Measurements from ENCODE around the gene WDR37. TPM values are rescaled to one million over a fixed set of nuclear protein-coding genes. Genes with fewer than 3 reads are reported as not detected.
A peak's percentile ranks its signal among the peaks of the same experiment; 100 is the strongest.

WDR37 gene
- total RNA-seq, 1 experiment from 2014 or later = 15.4 TPM

DNA sequence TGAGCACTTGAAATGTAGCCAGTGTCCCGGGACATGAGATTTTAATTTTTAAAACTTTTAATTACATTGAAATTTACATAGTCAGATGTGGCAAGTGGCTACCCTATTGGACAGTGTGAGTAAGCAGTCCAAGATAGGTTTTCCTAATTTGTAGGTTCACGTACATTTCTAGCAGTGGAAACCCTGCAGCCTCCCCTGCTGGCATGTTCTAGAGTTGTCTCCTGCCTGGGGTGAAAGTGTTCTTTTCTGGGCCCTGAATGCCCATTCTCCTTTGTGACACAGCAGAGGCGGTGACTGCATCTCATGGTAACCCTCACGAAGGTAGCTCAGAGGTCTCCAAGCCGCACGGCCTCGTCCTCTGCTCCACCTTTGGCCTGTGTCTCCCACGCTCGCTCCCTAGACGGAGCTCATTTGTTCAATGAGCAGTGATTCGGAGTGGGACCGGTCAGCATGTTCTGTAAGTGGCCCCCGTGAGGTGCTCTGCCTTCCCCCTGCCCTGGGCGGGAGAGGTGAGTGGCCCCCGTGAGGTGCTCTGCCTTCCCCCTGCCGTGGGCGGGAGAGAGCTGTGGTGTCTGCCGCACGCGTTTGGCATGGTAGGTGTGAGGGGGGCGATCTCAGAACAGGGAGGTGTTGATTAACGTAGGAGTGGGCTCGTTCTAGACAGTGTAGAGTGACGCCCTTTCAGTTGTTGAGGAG, 18.0 kb downstream of the WDR37 start:
- no peak for DNase-seq (ENCODE audit: low read depth)

DNA sequence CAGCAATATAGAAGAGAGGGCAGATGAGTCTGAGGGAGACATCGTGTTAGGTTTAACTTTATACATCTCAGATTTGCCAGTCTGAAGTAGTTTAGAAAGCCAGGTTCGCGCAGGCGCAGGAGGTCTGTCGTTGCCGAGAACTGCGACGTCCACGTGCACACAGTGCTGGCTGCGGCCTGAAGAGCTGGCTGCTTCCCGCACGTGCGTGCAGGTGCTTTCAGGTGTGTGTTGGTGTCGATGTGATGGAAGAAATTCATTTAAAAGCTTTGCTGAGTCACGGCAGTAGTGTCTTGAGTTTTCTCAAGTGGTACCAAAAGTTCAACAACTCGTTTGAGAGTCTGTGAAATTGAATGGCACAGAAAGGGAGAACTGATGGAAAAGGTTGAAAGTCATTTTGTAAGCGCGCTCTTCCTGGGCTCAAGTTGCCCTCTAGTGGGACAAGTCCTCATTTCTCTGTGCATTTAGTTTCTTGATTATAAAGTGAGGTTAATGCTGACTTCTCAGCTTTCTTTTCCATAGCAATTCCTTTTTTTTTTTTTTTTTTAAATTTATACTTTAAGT, 18.6 kb downstream of the WDR37 start:
- DNase-seq (ENCODE audit: low read depth) = peak; percentile 7

DNA sequence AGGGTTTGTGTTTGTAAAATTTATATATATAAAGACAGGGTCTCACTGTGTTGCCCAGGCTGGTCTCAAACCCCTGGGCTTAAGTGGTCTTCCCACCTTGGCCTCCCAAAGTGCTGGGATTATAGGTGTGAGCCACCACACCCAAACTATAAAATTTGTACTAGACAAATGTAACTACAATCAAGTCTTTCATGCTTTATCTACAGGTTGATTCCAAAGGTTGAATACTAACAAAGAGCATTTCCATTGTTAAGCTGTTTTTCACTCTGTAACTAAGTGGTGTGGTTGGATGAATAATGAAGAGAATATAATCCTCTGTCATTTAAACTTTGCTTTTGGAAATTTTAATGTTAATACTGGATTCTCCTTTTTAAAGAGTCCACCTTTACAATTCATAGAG, 22.5 kb downstream of the WDR37 start:
- DNase-seq (ENCODE audit: low read depth) = no peak

DNA sequence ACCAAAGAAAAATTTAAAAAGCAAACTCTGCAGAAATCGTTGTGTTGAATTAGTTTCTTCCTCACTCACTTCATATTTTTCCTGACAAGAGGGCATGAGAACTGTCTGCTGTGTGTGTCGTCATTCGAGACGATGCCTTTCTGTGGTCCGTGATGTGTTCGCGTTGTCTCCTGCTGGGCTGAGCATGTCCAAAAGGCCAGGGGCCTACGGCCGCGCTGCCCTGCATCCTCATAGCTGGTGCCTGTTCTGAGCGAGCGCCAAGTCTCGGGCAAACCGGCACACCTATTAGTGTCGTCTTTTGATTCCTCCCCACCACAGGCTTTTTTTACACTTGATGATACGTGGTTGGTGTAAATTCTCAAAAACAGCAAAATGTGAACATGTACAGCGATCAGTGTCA, 27.4 kb downstream of the WDR37 start:
- DNase-seq (ENCODE audit: low read depth) = no peak

DNA sequence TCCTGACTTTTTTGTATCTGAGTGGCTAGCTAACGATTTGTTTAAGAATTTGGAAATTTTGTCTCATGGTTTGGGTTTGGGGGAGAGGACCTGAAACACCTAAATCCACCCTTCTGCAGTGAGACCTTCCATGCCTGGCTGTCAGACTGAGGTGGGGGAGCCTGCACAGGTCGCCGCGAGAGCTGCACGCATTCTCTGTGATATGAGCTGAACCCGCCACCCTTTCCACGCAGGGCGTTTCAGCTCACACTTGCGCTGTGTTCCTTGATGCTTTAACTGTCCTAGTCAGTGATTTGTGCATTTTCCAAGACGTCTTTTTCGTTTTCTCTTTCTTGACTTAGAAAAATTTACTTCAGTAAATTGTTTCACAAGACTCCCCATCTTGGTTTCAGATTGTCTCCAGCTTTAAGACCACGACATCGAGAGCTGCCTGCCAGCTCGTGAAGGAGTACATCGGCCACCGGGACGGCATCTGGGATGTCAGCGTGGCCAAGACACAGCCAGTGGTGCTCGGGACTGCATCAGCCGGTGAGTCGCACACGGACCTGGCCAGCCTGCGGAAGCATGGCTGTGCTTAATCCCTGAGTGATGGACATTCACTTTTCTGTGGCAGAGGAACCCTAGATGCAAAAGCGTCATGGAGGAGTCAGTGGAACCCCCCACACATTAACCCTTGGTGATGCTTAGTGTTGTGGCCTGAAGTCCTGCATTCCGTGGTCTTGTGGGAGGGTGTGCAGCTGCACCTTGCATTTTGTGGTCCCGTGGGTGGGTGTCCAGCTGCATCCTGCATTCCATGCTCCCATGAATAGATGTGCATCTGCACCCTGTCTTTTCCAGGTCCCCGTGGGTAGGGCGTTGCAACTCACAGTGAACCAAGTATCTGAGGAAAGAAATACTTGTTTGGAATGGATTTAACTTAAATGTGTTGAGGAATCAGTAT, 28.1 kb downstream of the WDR37 start:
- DNase-seq (ENCODE audit: low read depth) = no peak

DNA sequence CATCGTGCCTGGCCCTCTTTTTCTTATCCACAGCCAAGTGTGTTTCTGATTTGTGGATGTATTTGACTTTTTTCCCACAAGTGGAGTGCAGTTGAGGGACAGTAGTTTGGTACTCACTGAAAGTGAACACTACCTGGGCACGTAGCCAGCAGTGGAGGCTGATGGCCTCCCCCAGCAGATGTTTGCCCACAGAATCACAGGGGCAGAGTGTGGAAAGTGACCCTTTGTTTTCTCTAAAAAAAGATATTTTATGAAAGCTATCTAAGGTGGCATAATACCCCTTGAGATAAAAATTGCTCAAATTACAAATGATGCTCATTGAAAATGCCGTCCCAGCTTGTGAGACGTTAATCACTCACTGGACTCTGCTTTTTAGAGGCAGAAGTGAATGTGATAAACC, 29.1 kb downstream of the WDR37 start:
- DNase-seq (ENCODE audit: low read depth) = no peak

DNA sequence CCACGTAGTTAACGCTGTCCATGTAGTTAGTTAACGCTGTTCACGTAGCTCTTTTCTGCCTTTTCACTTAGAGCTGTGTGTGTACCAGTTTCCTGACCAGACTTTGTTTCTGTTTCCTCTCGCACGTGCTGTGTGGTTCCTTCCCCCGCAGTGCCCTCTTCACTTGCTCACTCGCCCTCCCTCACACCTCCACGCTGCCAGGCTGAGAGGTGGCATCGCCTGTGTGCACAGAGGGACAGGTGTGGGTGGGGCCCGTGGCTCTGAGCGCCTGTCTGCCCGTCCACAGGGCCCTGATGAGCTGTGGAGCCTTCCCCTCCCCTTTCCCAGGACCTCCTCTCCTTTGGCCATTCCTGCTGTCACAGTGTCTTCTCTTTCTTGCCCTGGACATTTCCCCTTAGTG, 30.6 kb downstream of the WDR37 start:
- DNase-seq (ENCODE audit: low read depth) = no peak

DNA sequence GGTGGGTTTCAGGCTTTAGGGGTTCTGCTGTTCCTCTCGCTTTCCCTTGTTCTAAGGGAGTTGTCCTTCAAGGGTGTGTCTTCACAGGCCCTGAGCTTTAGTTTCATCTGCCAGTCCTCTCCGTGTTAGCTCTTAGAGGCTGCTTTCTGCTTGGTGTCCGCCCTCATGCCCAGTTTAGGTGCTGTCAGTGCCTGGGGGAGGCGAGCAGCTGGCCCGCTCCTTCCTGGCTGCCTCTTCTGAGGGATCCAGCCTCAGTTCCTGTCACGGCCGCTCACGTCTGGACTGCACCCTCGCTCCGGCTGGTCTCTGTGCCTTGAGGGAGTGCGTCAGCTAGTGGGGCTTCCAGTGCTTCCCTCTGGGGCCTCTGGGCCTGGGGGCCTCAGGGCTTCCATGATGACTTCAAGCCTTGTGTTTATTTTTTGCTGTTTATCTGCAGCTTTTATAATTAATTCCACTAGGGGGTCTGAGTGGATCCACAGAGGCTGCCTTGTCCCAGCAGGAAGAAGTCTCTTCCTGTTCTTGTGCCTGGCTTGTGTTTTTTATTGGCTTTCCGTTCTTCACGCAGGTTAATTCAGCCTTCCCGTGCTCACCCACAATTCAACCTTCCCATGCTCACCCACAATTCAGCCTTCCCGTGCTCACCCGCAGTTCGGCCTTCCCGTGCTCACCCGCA, 33.0 kb downstream of the WDR37 start:
- no peak for DNase-seq (ENCODE audit: low read depth)

DNA sequence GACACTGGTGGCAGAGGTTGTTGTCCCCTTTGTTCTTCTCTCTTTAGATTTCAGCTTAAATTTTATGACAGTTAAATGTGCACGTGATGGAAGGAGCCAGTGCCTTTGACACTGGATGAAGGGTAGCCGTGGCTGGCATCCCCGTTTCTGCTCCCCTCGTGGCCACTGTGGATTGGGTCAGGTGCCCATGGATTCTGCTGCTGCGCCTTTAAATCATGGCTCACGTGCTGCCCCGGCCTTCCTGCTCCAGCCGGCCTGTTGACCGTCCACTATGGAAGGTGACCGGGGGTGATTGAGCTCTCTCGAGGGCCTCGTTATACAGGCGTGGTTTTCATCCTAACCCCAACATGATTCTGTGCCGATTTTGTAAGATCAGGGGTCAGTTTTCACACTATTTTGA, 34.5 kb downstream of the WDR37 start:
- no peak for DNase-seq (ENCODE audit: low read depth)

DNA sequence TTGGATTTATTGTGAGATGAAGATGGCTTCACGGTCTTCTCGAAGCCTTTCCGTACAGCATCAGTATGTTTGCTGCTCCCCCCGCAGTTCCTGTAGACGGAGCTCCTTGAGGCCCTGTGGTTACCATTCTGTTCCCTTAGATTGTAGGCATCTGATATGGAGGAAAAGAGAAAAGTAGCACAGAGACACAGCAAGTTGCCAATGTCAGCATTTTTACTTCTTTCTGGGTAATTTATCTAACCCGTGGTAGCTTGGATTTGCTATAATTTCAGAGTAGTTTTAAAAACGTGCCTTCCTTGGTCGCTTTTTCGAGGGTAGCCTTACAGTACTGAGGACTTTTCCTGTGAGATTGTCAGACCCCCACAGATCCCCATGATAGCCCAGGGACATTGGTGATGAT, 37.5 kb downstream of the WDR37 start:
- DNase-seq (ENCODE audit: low read depth) = no peak

DNA sequence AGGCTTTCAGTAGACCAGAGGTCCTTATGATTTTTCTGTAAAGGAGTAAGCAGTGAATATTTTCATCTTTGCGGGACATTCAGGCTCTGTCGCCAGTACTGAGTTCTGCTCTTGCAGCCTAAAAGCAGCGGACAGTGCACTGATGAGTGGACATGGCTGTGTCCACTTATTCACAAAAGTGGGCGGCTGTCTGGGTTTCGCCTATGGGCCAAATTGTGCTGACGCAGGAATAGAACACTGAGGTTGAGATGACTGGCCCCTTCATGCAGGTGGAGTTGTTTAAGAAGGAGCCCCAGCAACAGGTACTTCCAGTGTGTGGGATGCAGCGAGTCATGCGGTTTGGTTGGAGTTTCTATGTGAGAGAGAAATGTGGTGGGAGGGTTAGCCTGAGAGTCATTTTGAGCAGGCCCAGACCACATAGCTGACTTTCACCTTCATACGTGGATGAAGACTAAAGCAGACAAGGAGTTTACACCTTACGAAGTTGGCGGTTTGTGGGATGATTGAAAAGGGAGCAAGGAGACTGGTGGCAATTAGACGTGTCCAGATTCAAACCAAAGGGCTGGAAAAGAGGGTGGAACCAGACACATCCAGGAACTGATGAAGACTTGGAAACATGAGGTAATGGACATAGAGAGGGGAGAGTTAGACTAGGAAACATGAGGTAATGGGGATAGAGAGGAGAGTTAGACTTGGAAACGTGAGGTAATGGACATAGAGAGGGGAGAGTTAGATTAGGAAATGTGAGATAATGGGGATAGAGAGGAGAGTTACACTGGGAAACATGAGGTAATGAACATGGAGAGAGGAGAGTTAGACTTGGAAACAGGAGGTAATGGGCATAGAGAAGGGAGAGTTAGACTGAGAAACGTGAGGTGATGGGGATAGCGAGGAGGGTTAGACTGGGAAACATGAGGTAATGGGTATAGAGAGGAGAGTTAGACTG, 38.2 kb downstream of the WDR37 start:
- DNase-seq (ENCODE audit: low read depth) = no peak

DNA sequence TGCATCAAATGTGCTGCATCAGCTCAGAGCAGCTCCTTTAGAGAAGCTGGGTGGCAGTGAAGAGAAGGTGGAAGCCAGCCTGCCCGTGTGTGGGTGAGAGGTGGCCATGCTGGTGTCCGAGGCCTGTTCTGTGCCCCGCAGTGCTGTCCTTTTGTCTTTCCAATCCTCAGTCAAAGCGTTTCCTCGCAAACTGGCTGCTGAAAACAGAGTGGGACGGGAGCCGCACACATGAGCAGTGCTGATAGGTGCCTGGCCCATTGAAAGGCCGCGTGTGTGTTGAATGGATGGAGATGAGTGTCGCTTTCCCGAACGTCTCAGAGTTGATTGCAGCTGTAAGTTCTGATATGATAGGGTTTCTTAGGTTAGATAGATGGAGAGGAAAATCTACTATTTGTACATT, 39.3 kb downstream of the WDR37 start:
- no peak for DNase-seq (ENCODE audit: low read depth)

DNA sequence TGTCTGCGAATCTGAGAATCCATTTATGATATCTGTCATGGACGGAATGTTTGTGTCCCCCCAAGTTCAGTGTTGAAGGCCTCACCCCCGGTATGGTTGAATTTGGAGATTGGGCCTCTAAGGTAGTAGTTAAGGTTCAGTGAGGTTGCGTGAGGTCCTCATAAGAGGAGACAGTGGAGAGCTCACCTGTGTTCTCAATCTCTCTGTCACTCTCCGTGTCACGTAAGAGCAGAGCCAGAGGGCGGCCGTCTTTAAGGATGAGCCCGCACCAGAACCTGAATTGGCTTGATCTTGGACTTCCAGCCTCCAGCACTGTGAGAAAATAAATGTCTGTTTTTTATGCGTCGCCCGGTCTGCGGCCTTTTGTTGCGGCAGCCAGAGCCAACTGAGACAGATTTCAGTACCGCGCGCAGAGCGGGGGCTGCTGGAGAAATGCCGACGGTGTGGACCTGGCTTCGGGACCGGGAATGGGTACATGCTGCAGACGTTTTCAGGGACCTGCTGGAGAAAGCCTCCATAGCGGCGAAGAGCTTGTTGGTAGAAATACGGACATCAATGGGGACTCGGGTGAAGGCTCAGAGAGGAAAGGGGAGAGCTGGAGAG, 40.2 kb downstream of the WDR37 start:
- DNase-seq (ENCODE audit: low read depth) = no peak

DNA sequence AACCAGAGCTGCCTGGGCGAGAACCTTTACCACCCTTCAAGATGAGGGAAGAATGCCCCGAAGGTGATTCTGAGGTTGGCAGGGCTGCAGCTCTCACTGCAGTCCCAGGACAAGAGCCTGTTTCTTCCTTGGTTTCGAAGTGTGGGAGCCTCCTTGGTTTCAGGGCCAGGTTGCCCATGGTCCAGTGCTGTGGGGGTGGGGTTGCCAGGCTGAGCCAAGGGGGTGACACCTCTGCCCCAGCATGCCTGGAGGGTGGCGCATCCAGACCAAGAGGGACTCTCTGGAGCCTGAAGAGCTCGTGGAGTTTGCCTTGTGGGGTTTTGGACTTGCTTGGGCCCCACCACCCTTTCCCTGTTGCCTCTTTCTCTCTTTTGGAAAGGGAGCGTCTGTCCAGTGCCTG, 41.3 kb downstream of the WDR37 start:
- no peak for DNase-seq (ENCODE audit: low read depth)

DNA sequence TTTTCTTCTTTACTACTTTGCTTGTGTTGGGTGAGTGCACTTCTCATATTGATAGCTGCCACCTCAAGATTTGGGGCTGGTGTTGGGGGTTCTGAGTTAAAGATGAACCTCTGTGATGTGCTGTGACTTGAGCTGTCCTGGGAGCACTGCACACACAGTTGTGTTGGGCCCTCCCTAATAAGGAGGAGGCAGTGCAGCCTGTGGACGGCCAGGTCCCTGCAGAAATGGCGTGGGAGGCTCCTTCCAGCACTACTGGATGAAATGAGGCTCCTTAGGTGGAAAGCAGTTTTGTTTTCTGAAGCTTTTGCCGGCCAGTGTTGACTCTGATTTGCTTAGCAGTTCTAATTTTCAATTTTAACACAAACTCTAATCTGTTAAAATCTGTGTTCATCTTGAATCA, 44.0 kb downstream of the WDR37 start:
- no peak for DNase-seq (ENCODE audit: low read depth)

DNA sequence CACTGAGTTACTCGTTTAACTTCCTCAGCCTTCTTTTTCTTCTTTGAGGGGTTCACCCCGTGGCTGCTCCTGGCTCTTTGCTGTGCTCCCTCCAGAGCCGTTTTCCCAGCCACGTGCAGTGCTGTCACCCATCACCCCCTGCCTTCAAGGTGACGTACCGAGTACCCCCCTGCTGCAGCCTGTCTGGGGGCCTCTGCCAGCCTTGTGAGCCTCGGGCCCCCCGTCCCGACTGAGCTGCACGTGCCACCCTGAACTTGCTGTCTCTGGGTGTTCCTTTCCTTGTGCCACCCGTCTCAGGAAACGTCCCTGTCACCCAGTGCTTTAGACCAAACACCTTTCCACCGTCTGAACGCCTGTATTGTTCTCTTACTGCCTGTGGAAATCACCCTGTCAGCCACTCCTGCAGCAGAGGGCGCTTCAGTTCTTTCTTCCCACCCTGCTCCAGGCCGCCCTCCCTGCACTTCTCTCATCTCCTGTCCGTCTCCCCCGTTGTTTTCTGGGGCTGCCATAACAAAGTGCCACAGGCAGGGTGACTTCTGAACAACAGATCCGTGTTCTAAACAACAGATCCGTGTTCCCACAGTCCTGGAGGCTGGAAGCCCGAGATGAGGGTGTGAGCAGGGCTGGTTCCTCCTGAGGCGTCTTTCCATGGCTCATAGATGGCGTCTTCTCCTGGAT, 44.6 kb downstream of the WDR37 start:
- DNase-seq (ENCODE audit: low read depth) = no peak

DNA sequence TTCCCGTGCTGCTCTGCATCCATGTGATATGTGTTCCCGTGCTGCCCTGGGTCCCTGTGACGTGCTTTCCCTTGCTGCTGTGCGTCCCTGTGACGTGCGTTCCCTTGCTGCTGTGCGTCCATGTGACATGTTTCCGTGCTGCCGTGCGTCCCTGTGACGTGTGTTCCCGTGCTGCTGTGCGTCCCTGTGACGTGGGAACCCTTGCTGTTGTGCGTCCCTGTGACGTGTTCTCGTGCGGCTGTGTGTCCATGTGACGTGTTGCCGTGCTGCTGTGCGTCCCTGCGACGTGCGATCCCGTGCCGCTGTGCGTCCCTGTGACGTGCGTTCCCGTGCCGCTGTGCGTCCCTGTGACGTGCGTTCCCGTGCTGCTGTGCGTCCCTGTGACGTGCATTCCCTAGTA, 45.8 kb downstream of the WDR37 start:
- no peak for DNase-seq (ENCODE audit: low read depth)

DNA sequence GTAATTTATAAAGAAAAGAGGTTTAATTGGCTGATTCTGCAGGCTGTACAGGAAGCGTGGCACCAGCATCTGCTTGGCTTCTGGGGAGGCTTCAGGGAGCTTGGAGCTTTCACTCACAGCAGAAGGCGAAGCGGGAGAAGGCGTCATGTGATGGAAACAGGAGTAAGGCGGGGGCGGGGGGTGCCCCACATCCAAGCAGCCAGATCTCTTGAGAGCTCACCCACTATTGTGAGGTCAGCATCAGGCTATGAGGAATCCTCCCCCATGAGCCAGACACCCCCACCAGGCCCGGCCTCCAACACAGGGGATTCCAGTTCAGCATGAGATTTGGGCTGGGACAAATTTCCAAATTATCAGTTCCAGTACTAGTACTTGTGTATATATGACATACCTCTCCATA, 46.2 kb downstream of the WDR37 start:
- DNase-seq (ENCODE audit: low read depth) = no peak

DNA sequence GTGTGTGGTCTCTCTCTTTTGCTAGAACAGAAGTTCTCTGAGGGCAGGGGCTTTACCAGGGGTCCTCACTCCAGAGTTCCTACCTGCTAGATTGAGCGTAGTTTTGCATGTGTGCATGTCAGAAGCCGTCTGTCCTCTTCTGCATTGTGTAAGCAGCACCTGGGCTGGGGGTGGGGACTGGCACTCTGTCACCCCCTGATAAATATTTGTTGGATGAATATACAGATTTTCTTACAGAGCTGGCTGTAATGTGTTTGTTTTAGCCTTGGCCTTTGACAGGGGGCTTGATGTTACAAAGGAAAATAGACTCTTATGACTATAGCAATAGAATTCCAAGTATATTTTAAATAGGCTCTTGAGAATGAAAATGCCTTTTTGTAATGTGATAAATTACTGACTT, 46.6 kb downstream of the WDR37 start:
- no peak for DNase-seq (ENCODE audit: low read depth)

DNA sequence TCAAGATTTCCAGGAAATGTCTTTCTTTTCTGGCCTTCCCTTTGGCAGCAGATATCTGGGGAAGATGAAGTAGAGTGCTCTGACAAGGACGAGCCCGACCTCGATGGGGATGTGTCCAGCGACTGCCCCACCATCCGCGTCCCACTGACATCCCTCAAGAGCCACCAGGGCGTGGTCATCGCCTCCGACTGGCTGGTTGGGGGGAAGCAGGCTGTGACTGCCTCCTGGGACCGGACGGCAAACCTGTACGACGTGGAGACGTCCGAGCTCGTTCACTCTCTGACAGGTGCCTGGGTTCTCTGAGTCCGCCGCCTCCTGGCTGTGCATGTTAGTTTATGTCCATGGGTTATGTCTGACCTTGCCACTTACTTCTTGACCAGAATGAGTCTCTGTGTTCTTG, 47.4 kb downstream of the WDR37 start:
- DNase-seq (ENCODE audit: low read depth) = no peak

All from HT1080 (cell line).